Measurements from ENCODE around the gene NCKAP5.

The NCKAP5 gene

DNA sequence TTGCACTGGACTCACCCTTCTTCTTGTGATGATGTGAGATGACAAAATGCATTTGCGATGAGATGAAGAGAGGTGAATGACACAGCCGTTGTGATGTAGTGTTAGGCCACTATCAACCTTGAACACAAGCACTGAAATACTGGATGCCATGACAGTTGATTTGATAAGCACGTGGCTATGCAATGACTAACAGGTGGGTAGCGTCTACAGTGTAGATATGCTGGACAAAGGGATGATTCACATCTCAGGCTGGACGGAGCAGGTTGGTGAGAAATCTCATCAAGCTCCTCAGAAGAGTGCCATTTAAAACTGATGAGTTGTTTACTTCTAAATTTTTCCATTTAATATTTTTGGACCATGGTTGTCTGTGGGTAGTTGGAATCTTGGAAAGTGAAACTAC lies 522.5 kb downstream of the NCKAP5 start:
- TF ChIP-seq, protein P1, sequence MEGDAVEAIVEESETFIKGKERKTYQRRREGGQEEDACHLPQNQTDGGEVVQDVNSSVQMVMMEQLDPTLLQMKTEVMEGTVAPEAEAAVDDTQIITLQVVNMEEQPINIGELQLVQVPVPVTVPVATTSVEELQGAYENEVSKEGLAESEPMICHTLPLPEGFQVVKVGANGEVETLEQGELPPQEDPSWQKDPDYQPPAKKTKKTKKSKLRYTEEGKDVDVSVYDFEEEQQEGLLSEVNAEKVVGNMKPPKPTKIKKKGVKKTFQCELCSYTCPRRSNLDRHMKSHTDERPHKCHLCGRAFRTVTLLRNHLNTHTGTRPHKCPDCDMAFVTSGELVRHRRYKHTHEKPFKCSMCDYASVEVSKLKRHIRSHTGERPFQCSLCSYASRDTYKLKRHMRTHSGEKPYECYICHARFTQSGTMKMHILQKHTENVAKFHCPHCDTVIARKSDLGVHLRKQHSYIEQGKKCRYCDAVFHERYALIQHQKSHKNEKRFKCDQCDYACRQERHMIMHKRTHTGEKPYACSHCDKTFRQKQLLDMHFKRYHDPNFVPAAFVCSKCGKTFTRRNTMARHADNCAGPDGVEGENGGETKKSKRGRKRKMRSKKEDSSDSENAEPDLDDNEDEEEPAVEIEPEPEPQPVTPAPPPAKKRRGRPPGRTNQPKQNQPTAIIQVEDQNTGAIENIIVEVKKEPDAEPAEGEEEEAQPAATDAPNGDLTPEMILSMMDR (IDR thresholded peaks at IDR 0.05; ENCODE audit: borderline replicate concordance, control extremely low read depth, extremely low read depth, insufficient read depth, missing control alignments) = no peak
- no peak for DNase-seq (ENCODE audit: low spot score)
- in situ Hi-C loops (cut with MboI; ENCODE audit: low sequenced_read_pairs, unreplicated experiment) = no loop called here

DNA sequence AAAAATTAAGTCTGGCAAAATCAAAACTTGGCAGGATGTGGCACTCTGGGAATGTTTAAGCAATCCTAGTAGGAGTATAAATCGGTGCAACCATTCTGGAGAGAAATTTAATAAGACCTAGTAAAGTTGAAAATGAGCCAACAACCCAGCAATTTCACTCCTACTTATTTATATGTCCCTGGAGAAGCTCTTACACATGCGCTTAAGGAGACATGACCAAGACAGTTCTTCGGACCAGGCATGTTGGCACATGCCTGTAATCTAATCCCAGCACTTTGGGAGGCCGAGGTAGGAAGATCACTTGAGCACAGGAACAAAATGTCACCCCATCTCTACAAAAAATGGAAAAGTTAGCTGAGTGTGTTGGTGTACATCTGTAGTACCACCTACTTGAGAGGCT lies 523.7 kb downstream of the NCKAP5 start:
- in situ Hi-C loops (cut with MboI; ENCODE audit: low sequenced_read_pairs, unreplicated experiment) = no loop called here
- DNase-seq (ENCODE audit: low spot score) = no peak
- TF ChIP-seq, protein P1 (IDR thresholded peaks at IDR 0.05; ENCODE audit: borderline replicate concordance, control extremely low read depth, extremely low read depth, insufficient read depth, missing control alignments) = no peak

DNA sequence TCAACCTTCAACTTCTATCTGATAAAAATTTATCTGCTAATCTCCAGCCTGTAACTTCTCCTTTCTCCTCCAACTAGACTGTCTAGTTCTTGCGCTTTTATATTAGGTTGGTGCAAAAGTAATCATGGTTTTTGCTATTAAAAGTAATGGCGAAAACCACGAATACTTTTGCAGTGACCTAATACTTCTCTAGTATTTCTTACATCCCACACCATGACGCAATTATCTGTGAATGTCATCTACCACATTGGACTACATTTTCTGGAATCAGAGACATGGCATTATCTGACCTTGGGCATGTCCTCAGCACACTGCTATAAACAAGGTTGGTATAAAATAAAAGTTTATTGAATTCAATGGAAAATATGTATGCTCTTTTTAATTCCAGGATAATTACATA lies 528.1 kb downstream of the NCKAP5 start:
- TF ChIP-seq, protein P1 (IDR thresholded peaks at IDR 0.05; ENCODE audit: borderline replicate concordance, control extremely low read depth, extremely low read depth, insufficient read depth, missing control alignments) = no peak
- in situ Hi-C loops (cut with MboI; ENCODE audit: low sequenced_read_pairs, unreplicated experiment) = no loop called here
- no peak for DNase-seq (ENCODE audit: low spot score)

DNA sequence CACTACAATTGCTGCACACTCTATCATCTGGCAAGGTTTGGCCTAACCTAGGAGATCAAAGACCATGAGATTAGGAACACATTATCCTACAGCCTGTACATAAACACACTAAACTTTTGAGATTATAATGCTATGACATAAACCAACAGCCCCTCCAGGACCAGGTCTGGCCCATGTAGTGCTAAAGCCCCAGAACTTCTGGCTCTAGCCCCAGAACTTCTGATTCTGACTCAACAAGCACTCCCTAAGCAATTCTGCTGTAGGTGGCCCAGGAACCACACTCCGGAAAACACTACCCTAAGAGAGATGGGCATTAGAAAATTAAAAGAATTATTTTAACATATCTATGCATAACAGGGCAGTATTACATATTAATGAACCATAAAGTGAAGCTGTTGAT lies 528.7 kb downstream of the NCKAP5 start:
- TF ChIP-seq, protein P1 (IDR thresholded peaks at IDR 0.05; ENCODE audit: borderline replicate concordance, control extremely low read depth, extremely low read depth, insufficient read depth, missing control alignments) = no peak
- no peak for DNase-seq (ENCODE audit: low spot score)
- in situ Hi-C loops (cut with MboI; ENCODE audit: low sequenced_read_pairs, unreplicated experiment) = no loop called here

DNA sequence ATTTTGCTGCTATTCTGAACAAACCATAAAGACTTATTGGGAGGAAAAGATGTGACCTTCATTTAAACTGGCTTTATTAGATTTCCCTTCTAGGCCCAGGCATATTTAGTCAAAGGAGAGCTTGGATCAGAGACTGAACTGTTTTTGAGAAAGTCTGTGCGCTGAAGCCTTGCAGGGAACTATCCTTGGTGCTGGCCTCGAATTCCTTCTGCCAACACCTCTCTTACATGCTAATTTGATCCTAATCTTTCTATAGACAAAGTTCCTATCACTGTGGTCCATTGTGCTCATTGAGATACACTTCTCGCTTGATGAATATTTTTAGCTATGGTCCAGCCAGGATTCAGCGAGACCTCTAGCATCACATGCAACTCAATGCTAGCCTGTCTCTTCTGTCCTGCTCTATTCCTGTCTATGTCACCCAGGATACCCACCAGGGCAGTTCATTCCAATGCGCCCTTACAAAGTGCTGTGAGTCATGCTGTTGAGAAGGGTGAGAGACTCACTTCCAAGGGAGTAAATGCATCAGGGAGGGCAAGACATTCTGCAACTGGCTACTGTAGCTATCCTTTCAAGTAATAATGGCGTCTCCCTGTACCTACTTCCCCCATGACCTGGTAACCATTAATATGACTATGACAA lies 541.6 kb downstream of the NCKAP5 start:
- TF ChIP-seq, protein P1 (IDR thresholded peaks at IDR 0.05; ENCODE audit: borderline replicate concordance, control extremely low read depth, extremely low read depth, insufficient read depth, missing control alignments) = no peak
- in situ Hi-C loops (cut with MboI; ENCODE audit: low sequenced_read_pairs, unreplicated experiment) = no loop called here
- DNase-seq (ENCODE audit: low spot score) = no peak

DNA sequence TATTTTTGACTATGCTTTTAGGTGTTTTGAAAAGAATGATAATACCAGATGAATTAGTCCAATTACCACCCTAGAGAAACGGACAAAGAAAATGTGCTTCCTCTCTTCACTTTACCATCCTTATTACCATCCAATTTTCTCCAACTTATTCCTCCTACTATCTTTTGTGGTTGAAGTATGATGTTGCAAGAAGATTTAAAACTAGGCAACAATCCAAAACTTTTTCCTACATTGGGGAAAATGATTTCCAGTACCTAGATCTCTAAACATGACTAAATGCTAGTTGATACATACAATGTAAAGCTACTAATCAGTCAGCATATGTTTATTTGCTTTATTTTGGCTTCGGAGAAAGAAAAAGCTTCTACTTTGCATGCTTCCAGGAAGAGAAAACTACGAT lies 543.3 kb downstream of the NCKAP5 start:
- no peak for DNase-seq (ENCODE audit: low spot score)
- in situ Hi-C loops (cut with MboI; ENCODE audit: low sequenced_read_pairs, unreplicated experiment) = no loop called here
- TF ChIP-seq, protein P1 (IDR thresholded peaks at IDR 0.05; ENCODE audit: borderline replicate concordance, control extremely low read depth, extremely low read depth, insufficient read depth, missing control alignments) = no peak
